Common myeloid progenitor, CD34-positive (primary cell): ENCODE measurements around the gene NCR3LG1.
A peak's percentile ranks its signal among the peaks of the same experiment; 100 is the strongest.

Experiments
- CTCF ChIA-PET: fragments of 350-600 bp; sonication (Branson Sonifier 250); formaldehyde crosslinking; loops from one replicate; lab custom pipeline; 2021; ENCODE audit warnings: antibody characterized with exemption; lab: Charles Lee
- POLR2A ChIA-PET: fragments of 350-600 bp; sonication (Branson Sonifier 250); formaldehyde crosslinking; loops from one replicate; lab custom pipeline; 2021; ENCODE audit warnings: antibody characterized with exemption; lab: Charles Lee
- DNase-seq, 3 donors: peaks; one replicate each; pipeline versions ENCODE4 v3.0.0 to v3.0.0-alpha.2; 2013
- H3K27ac ChIP-seq, 2 experiments: 1 replicate in 1 of 2; 2 replicates in 1 of 2; pipeline ENCODE4 v1.7.0; 2013; ENCODE audit warnings: inconsistent platforms in 2 of 2, low read length in 2 of 2, mild to moderate bottlenecking in 2 of 2, low read depth in 1 of 2, moderate library complexity in 1 of 2; ENCODE audit not compliant: severe bottlenecking in 2 of 2, insufficient read depth in 1 of 2, poor library complexity in 1 of 2
- H3K27me3 ChIP-seq, 5 experiments: replicated peaks in 2 of 5; 1 replicate in 3 of 5; 2 replicates in 2 of 5; pipeline versions ENCODE4 v1.6.1 to v1.7.0; 2013; ENCODE audit warnings: low read length in 4 of 5, mild to moderate bottlenecking in 2 of 5, moderate library complexity in 2 of 5, inconsistent platforms in 1 of 5; ENCODE audit not compliant: insufficient read depth in 5 of 5, control insufficient read depth in 4 of 5
- H3K36me3 ChIP-seq, 4 experiments: 1 replicate in 2 of 4; 2 replicates in 2 of 4; pipeline versions ENCODE4 v1.6.1 to v1.7.0; 2013; ENCODE audit warnings: low read length in 3 of 4, control low read depth in 1 of 4, mild to moderate bottlenecking in 1 of 4; ENCODE audit not compliant: control insufficient read depth in 4 of 4, insufficient read depth in 4 of 4
- H3K4me1 ChIP-seq, 4 experiments: 1 replicate in 3 of 4; 2 replicates in 1 of 4; pipeline versions ENCODE4 v1.6.1 to v1.7.1; 2013; ENCODE audit warnings: low read length in 3 of 4, mild to moderate bottlenecking in 3 of 4, control low read depth in 1 of 4, inconsistent platforms in 1 of 4, moderate library complexity in 1 of 4; ENCODE audit not compliant: control insufficient read depth in 4 of 4, insufficient read depth in 4 of 4; ENCODE audit errors: control extremely low read depth in 1 of 4
- H3K4me3 ChIP-seq, 7 experiments: 1 replicate in 4 of 7; 2 replicates in 3 of 7; pipeline versions ENCODE4 v1.5.1 to v1.7.0; 2013; ENCODE audit warnings: mild to moderate bottlenecking in 7 of 7, low read length in 6 of 7, moderate library complexity in 6 of 7, inconsistent platforms in 2 of 7, low read depth in 2 of 7, control low read depth in 1 of 7; ENCODE audit not compliant: insufficient read depth in 4 of 7, control insufficient read depth in 1 of 7; ENCODE audit errors: extremely low read depth in 1 of 7
- H3K9me3 ChIP-seq, 5 experiments: 1 replicate in 4 of 5; 2 replicates in 1 of 5; pipeline versions ENCODE4 v1.6.1 to v1.7.1; 2013; ENCODE audit warnings: low read length in 4 of 5, mild to moderate bottlenecking in 2 of 5, inconsistent platforms in 1 of 5, low read depth in 1 of 5, moderate library complexity in 1 of 5; ENCODE audit not compliant: control insufficient read depth in 4 of 5, insufficient read depth in 2 of 5; ENCODE audit errors: control extremely low read depth in 1 of 5
- WGBS: methylation state at CpG from one replicate; pipeline ENCODE4 v1.1.5; 2013; ENCODE audit not compliant: insufficient coverage; 5-methylcytosine and 5-hydroxymethylcytosine counted together

Gene NCR3LG1

GRCh38 chr11:17381156-17381555, 29.6 kb downstream of the NCR3LG1 start:
- ChIA-PET CTCF (interaction anchor here (2.3 to 7.2 kb wide), 3 partner anchors 14 to 123 kb away, joined by 4 to 220 read pairs (median 5); no protein-coding TSS in a partner anchor), POLR2A (no interaction called here)
- Histone ChIP-seq H3K9me3 (peaks cover 0 to 18% (median 6%) of the 10 kb centered on the region in 5 experiments), H3K4me1 (no peaks in the 10 kb centered on the region), H3K27ac (no peak overlapping the region), H3K4me3 (no peak overlapping the region), H3K27me3 (no peaks in the 10 kb centered on the region), H3K36me3 (peaks cover 0 to 9% (median 2%) of the 10 kb centered on the region in 4 experiments)
- DNase-seq = no peak
- 94% methylated on average over 2 of the region's 4 CpGs for WGBS

GRCh38 chr11:17382046-17382728, 30.6 kb downstream of the NCR3LG1 start:
- DNase-seq = no peak
- ChIA-PET CTCF (interaction anchor here (1.0 to 7.2 kb wide), 8 partner anchors 11 to 152 kb away, joined by 3 to 220 read pairs (median 8); no protein-coding TSS in a partner anchor), POLR2A (no interaction called here)
- H3K4me3 ChIP-seq = no peak overlapping the region
- H3K4me1 ChIP-seq = no peaks in the 10 kb centered on the region
- WGBS = 94% methylated on average over 8 of the region's 8 CpGs
- H3K9me3 ChIP-seq = peaks cover 0 to 9% (median 4%) of the 10 kb centered on the region in 5 experiments
- H3K27ac ChIP-seq = no peak overlapping the region
- H3K36me3 ChIP-seq = peaks cover 0 to 8% (median 0%) of the 10 kb centered on the region in 4 experiments
- no peaks in the 10 kb centered on the region for H3K27me3 ChIP-seq

GRCh38 chr11:17383461-17383860, 31.9 kb downstream of the NCR3LG1 start:
- 75% methylated on average over 1 of the region's 1 CpG for WGBS
- H3K27ac ChIP-seq = no peak overlapping the region
- DNase-seq = peak in 1 of 3 donors; percentile 28
- POLR2A ChIA-PET = no interaction called here
- no peak overlapping the region for H3K4me3 ChIP-seq
- peaks cover 0 to 7% (median 0%) of the 10 kb centered on the region in 4 experiments for H3K36me3 ChIP-seq
- peaks cover 0 to 8% (median 4%) of the 10 kb centered on the region in 5 experiments for H3K9me3 ChIP-seq
- H3K4me1 ChIP-seq = no peaks in the 10 kb centered on the region
- no peaks in the 10 kb centered on the region for H3K27me3 ChIP-seq
- CTCF ChIA-PET = interaction anchor here (0.9 to 7.2 kb wide), 29 partner anchors 9 to 153 kb away, joined by 3 to 220 read pairs (median 6); no protein-coding TSS in a partner anchor

- ChIA-PET POLR2A (no interaction called here), CTCF (interaction anchor here (0.7 to 7.2 kb wide), 31 partner anchors 9 to 154 kb away, joined by 3 to 220 read pairs (median 5); no protein-coding TSS in a partner anchor)
- 51% methylated on average over 5 of the region's 6 CpGs for WGBS
- DNase-seq = peak; percentile 84 to 93 (median 87)
- no peak overlapping the region for H3K27ac ChIP-seq
- no peaks in the 10 kb centered on the region for H3K27me3 ChIP-seq
- H3K36me3 ChIP-seq = peaks cover 0 to 4% (median 0%) of the 10 kb centered on the region in 4 experiments
- peaks cover 0 to 4% (median 0%) of the 10 kb centered on the region in 4 experiments for H3K4me1 ChIP-seq
- H3K9me3 ChIP-seq = peaks cover 0 to 2% (median 0%) of the 10 kb centered on the region in 5 experiments
- H3K4me3 ChIP-seq = no peak overlapping the region
Measured at GRCh38 chr11:17384002-17384511, 32.5 kb downstream of the NCR3LG1 start.

GRCh38 chr11:17385492-17385891, 33.9 kb downstream of the NCR3LG1 start:
- peaks cover 0 to 12% (median 7%) of the 10 kb centered on the region in 4 experiments for H3K4me1 ChIP-seq
- 100% methylated on average over 4 of the region's 5 CpGs for WGBS
- ChIA-PET POLR2A (no interaction called here), CTCF (interaction anchor here (0.8 to 7.2 kb wide), 14 partner anchors 8 to 147 kb away, joined by 3 to 220 read pairs (median 6); no protein-coding TSS in a partner anchor)
- no peak overlapping the region for H3K4me3 ChIP-seq
- H3K27me3 ChIP-seq = no peaks in the 10 kb centered on the region
- DNase-seq = no peak
- H3K9me3 ChIP-seq = no peaks in the 10 kb centered on the region
- no peaks in the 10 kb centered on the region for H3K36me3 ChIP-seq
- no peak overlapping the region for H3K27ac ChIP-seq

- ChIA-PET CTCF (interaction anchor here (0.8 to 7.2 kb wide), 12 partner anchors 8 to 147 kb away, joined by 3 to 220 read pairs (median 4); no protein-coding TSS in a partner anchor), POLR2A (no interaction called here)
- Histone ChIP-seq H3K9me3 (no peaks in the 10 kb centered on the region), H3K4me1 (peaks cover 0 to 12% (median 7%) of the 10 kb centered on the region in 4 experiments), H3K27me3 (peaks cover 0 to 2% (median 0%) of the 10 kb centered on the region in 5 experiments), H3K4me3 (no peak overlapping the region), H3K27ac (no peak overlapping the region), H3K36me3 (no peaks in the 10 kb centered on the region)
- WGBS = 94% methylated on average over 5 of the region's 6 CpGs
- DNase-seq = no peak
Measured at GRCh38 chr11:17385926-17386325, 34.3 kb downstream of the NCR3LG1 start.
